Measurements from ENCODE around the gene MARK2. TPM values are rescaled to one million over a fixed set of nuclear protein-coding genes. Genes with fewer than 3 reads are reported as not detected.

MARK2 gene
- total RNA-seq, 3 donors from 2014 or later: 32.6 to 33.6 (median 33.4) TPM

DNA sequence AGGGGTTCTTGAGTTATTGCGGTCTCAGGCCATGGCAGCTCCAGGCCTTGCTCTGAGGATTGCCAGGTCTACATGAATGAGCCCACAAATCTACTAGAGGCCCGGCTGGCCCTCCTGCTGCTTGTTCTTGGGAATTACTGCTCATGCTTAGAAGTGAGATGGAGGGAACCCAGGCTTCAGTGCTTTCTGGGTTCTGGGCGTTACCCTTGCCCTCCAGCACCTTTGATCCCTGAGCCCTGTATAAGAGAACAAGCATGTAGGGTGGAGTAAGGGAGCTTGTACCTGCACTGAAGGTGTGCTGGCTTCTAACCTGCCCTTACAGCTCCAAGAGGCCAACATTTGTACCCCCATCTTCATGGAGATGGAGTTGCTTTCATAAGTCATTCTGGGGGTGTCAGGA is 103.9 kb downstream of the MARK2 start:
- no peak overlapping the region for H3K4me3 Mint-ChIP-seq
- H3K9me3 Mint-ChIP-seq: no peaks in the 10 kb centered on the region
- DNase-seq: no peak
- H3K4me1 Mint-ChIP-seq (ENCODE audit: low read depth): peaks cover 20% of the 10 kb centered on the region
- no peaks in the 10 kb centered on the region for H3K27me3 Mint-ChIP-seq (ENCODE audit: low read depth)
- no peak for ATAC-seq
- peaks cover 5% of the 10 kb centered on the region for H3K36me3 Mint-ChIP-seq (ENCODE audit: insufficient read depth)

DNA sequence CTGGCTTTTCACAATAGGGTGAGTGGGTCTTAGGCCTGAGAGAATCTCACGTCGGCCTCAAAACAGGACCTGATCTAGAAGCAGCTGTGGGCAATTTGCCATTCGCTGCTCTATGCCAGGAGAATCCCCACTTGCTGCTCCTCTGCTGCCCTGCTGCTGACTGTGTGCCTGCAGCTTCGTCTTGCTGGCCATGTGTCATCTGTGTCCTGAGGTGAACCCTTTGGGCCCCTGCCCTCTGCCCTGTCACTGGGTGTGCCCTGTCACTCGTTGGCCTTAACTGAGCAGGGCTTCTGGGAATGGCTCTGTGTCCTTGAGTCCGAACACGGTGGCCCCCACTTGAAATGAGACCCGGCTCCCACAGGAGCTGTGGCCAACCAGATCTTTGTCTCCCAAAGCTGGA is 106.1 kb downstream of the MARK2 start:
- ATAC-seq: no peak
- Mint-ChIP-seq H3K27me3 (ENCODE audit: low read depth) (no peaks in the 10 kb centered on the region), H3K4me3 (no peak overlapping the region), H3K36me3 (ENCODE audit: insufficient read depth) (peaks cover 5% of the 10 kb centered on the region), H3K4me1 (ENCODE audit: low read depth) (peaks cover 11% of the 10 kb centered on the region), H3K9me3 (no peaks in the 10 kb centered on the region)
- DNase-seq: no peak

DNA sequence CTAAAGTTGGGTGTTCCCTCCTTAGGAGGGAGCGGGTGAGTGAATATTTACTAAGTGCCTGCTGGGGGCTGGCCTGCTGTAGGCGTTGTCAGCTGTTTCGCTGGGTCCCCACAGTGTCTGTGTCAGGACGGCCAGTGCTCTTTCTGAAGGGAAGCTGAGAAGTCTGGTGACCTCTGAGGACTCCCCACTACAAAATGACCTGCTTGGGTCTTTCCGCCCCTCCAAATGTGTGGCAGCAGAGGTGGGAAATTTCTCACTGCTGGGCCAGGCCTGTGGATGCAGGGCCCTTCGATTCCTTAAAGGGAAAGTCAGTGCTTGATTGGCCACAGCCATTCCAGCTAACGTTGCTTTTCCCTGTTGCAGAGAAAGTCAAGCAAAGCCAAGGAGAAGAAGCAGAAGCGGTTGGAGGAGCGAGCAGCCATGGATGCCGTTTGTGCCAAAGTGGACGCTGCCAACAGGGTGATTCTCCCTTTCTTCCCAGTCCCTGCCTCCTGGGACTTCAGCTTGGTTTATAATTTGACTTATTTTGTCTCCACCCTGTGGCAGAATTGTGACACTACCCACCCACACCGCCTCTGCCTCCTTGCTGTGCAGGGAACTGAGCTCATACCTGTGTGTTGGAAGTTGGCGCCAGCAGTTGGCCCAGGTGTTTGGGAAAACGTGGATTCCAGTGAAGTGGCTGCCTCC is 106.7 kb downstream of the MARK2 start:
- Mint-ChIP-seq H3K9me3 (no peaks in the 10 kb centered on the region), H3K36me3 (ENCODE audit: insufficient read depth) (peaks cover 5% of the 10 kb centered on the region), H3K27me3 (ENCODE audit: low read depth) (no peaks in the 10 kb centered on the region), H3K4me1 (ENCODE audit: low read depth) (peaks cover 8% of the 10 kb centered on the region), H3K4me3 (no peak overlapping the region)
- DNase-seq (peak; percentile 47), ATAC-seq (peak; percentile 73 to 82)

DNA sequence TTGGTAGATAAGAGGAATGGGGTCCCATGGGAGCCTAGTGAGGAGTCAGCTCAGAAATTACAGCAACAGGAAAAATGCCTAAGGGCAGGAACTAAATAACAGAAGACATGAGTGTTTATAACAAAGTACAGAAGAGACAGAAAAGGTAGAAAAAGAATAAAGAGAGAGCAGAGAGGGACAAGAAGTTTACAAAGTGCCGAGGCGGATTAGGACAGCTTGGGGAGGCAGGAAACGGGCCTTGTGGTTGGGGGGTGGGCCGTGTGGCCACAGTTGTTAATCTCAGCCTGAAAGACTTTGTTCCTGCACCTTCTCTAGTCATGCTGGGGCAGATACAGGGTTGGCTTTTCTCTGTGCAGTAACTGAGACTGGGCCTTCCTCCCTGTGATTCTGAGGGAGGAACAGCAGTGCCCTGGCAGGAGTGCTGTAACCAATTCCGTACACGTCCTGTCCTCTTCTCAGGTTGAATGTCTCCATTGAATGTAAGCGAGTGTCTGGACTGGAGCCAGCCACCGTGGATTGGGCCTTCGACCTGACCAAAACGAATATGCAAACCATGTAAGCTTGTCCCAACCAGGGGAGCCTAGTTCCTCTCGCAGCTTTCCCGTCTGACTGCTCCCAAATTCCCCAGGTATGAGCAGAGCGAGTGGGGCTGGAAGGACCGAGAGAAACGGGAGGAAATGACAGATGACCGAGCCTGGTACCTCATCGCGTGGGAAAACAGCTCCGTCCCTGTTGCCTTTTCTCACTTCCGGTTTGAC is 113.0 kb downstream of the MARK2 start:
- H3K4me1 Mint-ChIP-seq (ENCODE audit: low read depth): peaks cover 26% of the 10 kb centered on the region
- H3K4me3 Mint-ChIP-seq: peak overlapping the region; percentile 44
- peak; percentile 74 for ATAC-seq

DNA sequence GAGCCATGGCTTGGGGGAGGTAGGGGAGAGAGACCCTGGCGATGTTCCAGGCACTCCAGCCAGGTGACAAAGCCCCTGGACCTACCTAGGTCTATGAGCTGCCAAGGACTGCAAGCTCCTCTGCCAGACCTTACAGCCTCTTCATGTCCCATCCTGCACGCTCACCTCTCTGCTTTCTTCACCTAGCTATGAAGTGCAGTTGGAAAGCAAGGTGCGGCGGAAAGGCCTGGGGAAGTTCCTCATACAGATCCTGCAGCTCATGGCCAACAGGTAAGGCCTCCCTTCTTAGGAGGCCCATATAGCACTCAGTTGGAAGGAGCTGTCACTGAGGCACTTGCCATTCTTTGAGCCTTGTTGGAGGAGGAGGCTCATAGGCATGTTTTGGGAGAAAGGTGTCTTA is 113.7 kb downstream of the MARK2 start:
- Mint-ChIP-seq H3K36me3 (ENCODE audit: insufficient read depth) (peaks cover 18% of the 10 kb centered on the region), H3K4me3 (no peak overlapping the region), H3K9me3 (no peaks in the 10 kb centered on the region), H3K27me3 (ENCODE audit: low read depth) (no peaks in the 10 kb centered on the region), H3K4me1 (ENCODE audit: low read depth) (peaks cover 26% of the 10 kb centered on the region)
- DNase-seq (no peak), ATAC-seq (no peak)

More for the DNA sequence above, 113.0 kb downstream of the MARK2 start:
- Mint-ChIP-seq H3K36me3 (ENCODE audit: insufficient read depth) (peaks cover 18% of the 10 kb centered on the region), H3K9me3 (no peaks in the 10 kb centered on the region), H3K27me3 (ENCODE audit: low read depth) (no peaks in the 10 kb centered on the region)
- DNase-seq: no peak

DNA sequence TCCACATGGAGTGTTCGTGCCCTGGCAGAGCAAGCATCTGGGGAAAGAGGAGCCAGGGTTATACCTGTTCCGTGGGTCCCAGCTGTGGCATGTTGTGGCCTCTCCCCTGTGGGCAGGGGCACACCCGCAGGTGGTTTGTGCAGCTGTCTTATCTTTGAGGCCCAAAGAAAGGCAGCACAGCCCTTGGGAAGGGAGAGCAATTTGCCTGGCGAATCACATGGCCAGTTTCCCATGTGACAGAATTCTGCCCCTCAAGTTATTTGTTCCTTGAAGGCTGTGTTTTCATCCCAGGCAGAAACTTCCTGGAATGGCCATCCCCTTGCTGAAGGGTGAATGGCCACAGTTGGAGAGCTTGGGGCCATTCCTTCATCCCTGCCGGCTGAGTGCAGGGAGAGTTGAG is 119.1 kb downstream of the MARK2 start:
- H3K36me3 Mint-ChIP-seq (ENCODE audit: insufficient read depth): peaks cover 11% of the 10 kb centered on the region
- DNase-seq (no peak), ATAC-seq (no peak)
- H3K4me1 Mint-ChIP-seq (ENCODE audit: low read depth): peaks cover 19% of the 10 kb centered on the region
- no peaks in the 10 kb centered on the region for H3K27me3 Mint-ChIP-seq (ENCODE audit: low read depth)
- no peaks in the 10 kb centered on the region for H3K9me3 Mint-ChIP-seq
- no peak overlapping the region for H3K4me3 Mint-ChIP-seq

Other genes with a start within 250 kb of the MARK2 start
- 1 to 10 TPM in 1 of 3 donors, under 1 TPM in 2; 0.63 to 1.7 (median 0.90) TPM for gene PLAAT3, start 224.7 kb upstream of the MARK2 start, total RNA-seq
- gene ATL3, start 167.7 kb upstream of the MARK2 start, total RNA-seq: 10 to 100 TPM; 49.1 to 52.5 (median 49.8) TPM
- 10 to 100 TPM; 24.7 to 30.9 (median 26.7) TPM for gene RTN3, start 157.6 kb upstream of the MARK2 start, total RNA-seq
- 1 to 10 TPM; 6.3 to 8.6 (median 7.8) TPM for gene ZFTA, start 70.3 kb upstream of the MARK2 start, total RNA-seq
- 10 to 100 TPM; 24.0 to 28.9 (median 24.5) TPM for gene SPINDOC, start 25.7 kb upstream of the MARK2 start, total RNA-seq
- gene RCOR2, start 78.1 kb downstream of the MARK2 start, total RNA-seq: under 1 TPM in 2 of 3 donors, not detected in 1; 0.13 to 0.27 TPM
- gene NAA40, start 99.9 kb downstream of the MARK2 start, total RNA-seq: 10 to 100 TPM; 12.1 to 16.9 (median 14.1) TPM
- 100 to 1,000 TPM; 315 to 320 (median 319) TPM for gene COX8A, start 135.5 kb downstream of the MARK2 start, total RNA-seq
- gene OTUB1, start 147.3 kb downstream of the MARK2 start, total RNA-seq: 100 to 1,000 TPM in 2 of 3 donors, 10 to 100 TPM in 1; 98.0 to 103 (median 101) TPM
- not detected for gene FLRT1, start 196.8 kb downstream of the MARK2 start, total RNA-seq

Data from activated T-cell treated with anti-CD3 and anti-CD28 coated beads, Interleukin-2, amount 50 U/mL, for 4 hours (primary cell).